Activated gamma-delta T cell treated with anti-CD3 and anti-CD28 coated beads, Interleukin-2, amount 50 U/mL, for 16 hours (primary cell): ENCODE results near the gene UQCRH.
"Not testable (repeated sequence)": the region's sequence is repeated elsewhere in the genome, so short reads cannot be mapped to it uniquely, and the experiment has no call there.

Experiments used
- DNase-seq: peaks from one replicate; pipeline ENCODE4 v3.0.0-alpha.2; 2020; ENCODE audit warnings: low read depth

Gene UQCRH

GRCh38 chr1:46333300-46334029 lies 30.0 kb downstream of the UQCRH start:
- DNase-seq = no peak

- DNase-seq = no peak
Observed at GRCh38 chr1:46334030-46334384, 30.5 kb downstream of the UQCRH start.

GRCh38 chr1:46335081-46335480 lies 31.6 kb downstream of the UQCRH start:
- DNase-seq = no peak

- DNase-seq = not testable (repeated sequence)
Observed at GRCh38 chr1:46337409-46337808, 33.9 kb downstream of the UQCRH start.

- peak; percentile 74 for DNase-seq
Observed at GRCh38 chr1:46340404-46341221, 37.1 kb downstream of the UQCRH start, which contains the start of gene NSUN4. NSUN4 (plus strand) TSS chr1:46340807; CDS start chr1:46340827, 20 bp downstream.

- no peak for DNase-seq
Observed at GRCh38 chr1:46341222-46342083, 38.0 kb downstream of the UQCRH start.

- DNase-seq = no peak
Observed at GRCh38 chr1:46342084-46342656, 38.7 kb downstream of the UQCRH start.

- no peak for DNase-seq
Observed at GRCh38 chr1:46342677-46343350, 39.3 kb downstream of the UQCRH start.

GRCh38 chr1:46343351-46343695 lies 39.8 kb downstream of the UQCRH start:
- DNase-seq = no peak

- DNase-seq = no peak
Observed at GRCh38 chr1:46343705-46344104, 40.2 kb downstream of the UQCRH start.

GRCh38 chr1:46344481-46344880 lies 41.0 kb downstream of the UQCRH start:
- DNase-seq = no peak

GRCh38 chr1:46345281-46345680 lies 41.8 kb downstream of the UQCRH start:
- DNase-seq = no peak

- no peak for DNase-seq
Observed at GRCh38 chr1:46352363-46352762, 48.9 kb downstream of the UQCRH start.

GRCh38 chr1:46355920-46356319 lies 52.4 kb downstream of the UQCRH start:
- DNase-seq = not testable (repeated sequence)

- no peak for DNase-seq
Observed at GRCh38 chr1:46362158-46362557, 58.7 kb downstream of the UQCRH start.

GRCh38 chr1:46363121-46363520 lies 59.6 kb downstream of the UQCRH start:
- no peak for DNase-seq

GRCh38 chr1:46364612-46365011 lies 61.1 kb downstream of the UQCRH start:
- DNase-seq = no peak

- DNase-seq = not testable (repeated sequence)
Observed at GRCh38 chr1:46365796-46366195, 62.3 kb downstream of the UQCRH start.
